Measurements from ENCODE around the gene ROR1.
"Not testable (repeated sequence)": the region's sequence is repeated elsewhere in the genome, so short reads cannot be mapped to it uniquely, and the experiment has no call there.

Gene ROR1

GRCh38 chr1:63794354-63794753, 20.5 kb downstream of the ROR1 start:
- no peak for DNase-seq

GRCh38 chr1:63794939-63795378, 21.1 kb downstream of the ROR1 start:
- no peak for DNase-seq

GRCh38 chr1:63795455-63795854, 21.6 kb downstream of the ROR1 start:
- peak; percentile 41 for DNase-seq

GRCh38 chr1:63797056-63797726, 23.4 kb downstream of the ROR1 start:
- no peak for DNase-seq

- no peak for DNase-seq
Measured at GRCh38 chr1:63798284-63798683, 24.5 kb downstream of the ROR1 start.

GRCh38 chr1:63799307-63799706, 25.5 kb downstream of the ROR1 start:
- no peak for DNase-seq

GRCh38 chr1:63799820-63800219, 26.0 kb downstream of the ROR1 start:
- DNase-seq = no peak

- DNase-seq = no peak
Measured at GRCh38 chr1:63802109-63802508, 28.3 kb downstream of the ROR1 start.

- no peak for DNase-seq
Measured at GRCh38 chr1:63804829-63805484, 31.1 kb downstream of the ROR1 start.

GRCh38 chr1:63807046-63807445, 33.2 kb downstream of the ROR1 start:
- peak; percentile 79 for DNase-seq

GRCh38 chr1:63810936-63811469, 37.2 kb downstream of the ROR1 start:
- DNase-seq = no peak

GRCh38 chr1:63812071-63812700, 38.4 kb downstream of the ROR1 start:
- DNase-seq = no peak

- no peak for DNase-seq
Measured at GRCh38 chr1:63813829-63814277, 40.0 kb downstream of the ROR1 start.

GRCh38 chr1:63816217-63816815, 42.5 kb downstream of the ROR1 start:
- DNase-seq = not testable (repeated sequence)

GRCh38 chr1:63817152-63817667, 43.4 kb downstream of the ROR1 start:
- DNase-seq = no peak

GRCh38 chr1:63817700-63818099, 43.9 kb downstream of the ROR1 start:
- no peak for DNase-seq

GRCh38 chr1:63818567-63819325, 44.9 kb downstream of the ROR1 start:
- peak; percentile 86 for DNase-seq

GRCh38 chr1:63819795-63820194, 46.0 kb downstream of the ROR1 start:
- DNase-seq = no peak

GRCh38 chr1:63821091-63822005, 47.5 kb downstream of the ROR1 start:
- DNase-seq = no peak

GRCh38 chr1:63822540-63822939, 48.7 kb downstream of the ROR1 start:
- DNase-seq = no peak

GRCh38 chr1:63824451-63824850, 50.6 kb downstream of the ROR1 start:
- DNase-seq = no peak

Data from NCI-H2227 treated with DMSO at 0.1 percent for 48 hours (cell line).